ENCODE measurements around the gene LHX1.

The LHX1 gene

DNA sequence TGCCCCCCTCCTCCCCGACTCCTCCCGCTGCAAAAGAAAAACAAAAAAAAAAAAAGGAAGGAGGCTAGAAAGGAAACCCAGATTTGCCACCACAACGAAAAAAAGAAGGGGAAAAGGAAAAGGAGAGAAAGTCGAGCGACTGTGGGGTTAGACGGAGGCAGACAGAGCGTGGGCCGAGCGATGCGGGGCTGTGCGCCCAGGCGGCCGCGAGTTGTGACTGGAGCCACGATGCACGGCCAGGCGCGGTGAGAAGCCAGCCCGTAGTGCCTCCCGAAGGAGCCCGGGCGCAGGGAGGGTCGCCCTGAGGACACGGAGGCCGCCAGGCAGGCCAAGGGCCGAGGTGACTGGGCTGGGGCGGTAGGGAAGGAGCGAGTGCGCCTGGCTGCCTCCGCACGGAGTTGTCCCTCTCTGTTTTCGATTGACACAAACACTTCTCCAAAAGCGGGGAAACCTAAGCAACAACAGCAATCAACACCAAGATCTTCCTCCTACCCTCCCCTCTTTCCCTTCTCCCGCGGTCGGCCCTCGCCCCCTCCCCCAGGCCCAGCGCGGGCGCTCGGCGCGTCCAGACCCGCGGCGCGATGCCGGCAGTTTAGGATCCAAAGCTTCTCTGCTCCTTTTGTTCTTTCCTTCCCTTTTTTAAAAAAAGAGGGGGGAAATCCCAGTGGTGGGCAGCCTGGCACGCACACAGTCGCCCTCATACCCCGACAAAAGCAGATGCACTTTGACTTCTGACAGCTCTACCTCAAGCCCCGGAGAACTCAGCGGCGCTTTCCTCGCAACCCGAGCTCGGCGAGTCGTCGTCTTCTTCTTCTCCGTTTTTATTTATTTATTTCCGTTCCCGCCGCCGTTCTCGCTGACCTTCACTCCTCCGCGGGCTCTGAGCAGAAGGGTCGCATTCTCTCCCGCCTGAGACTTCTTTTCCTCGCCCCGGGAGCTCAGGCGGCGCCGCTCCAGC is at the start of gene LHX1:
Gene LHX1 (plus strand): TSS at position 475 of the 958 bp plus-strand sequence. CDS start 723 bp downstream, outside the sequence.
- DNase-seq (ENCODE audit: low spot score) (no peak), FAIRE-seq (no peak)

GRCh38 chr17:36888236-36888951 is 48.9 kb upstream of the LHX1 start:
- FAIRE-seq (no peak), DNase-seq (ENCODE audit: low spot score) (no peak)

- DNase-seq (ENCODE audit: low spot score) (no peak), FAIRE-seq (no peak)
Observed at GRCh38 chr17:36889770-36890349, 47.4 kb upstream of the LHX1 start.

- FAIRE-seq (no peak), DNase-seq (ENCODE audit: low spot score) (no peak)
Observed at GRCh38 chr17:36890398-36891168, 46.7 kb upstream of the LHX1 start.

- no peak for DNase-seq (ENCODE audit: low spot score)
- FAIRE-seq, result no peak
Observed at GRCh38 chr17:36892112-36892838, 45.0 kb upstream of the LHX1 start.

- DNase-seq (ENCODE audit: low spot score) (no peak), FAIRE-seq (no peak)
Observed at GRCh38 chr17:36894177-36894576, 43.1 kb upstream of the LHX1 start.

- no peak for FAIRE-seq
Observed at GRCh38 chr17:36894925-36895324, 42.4 kb upstream of the LHX1 start.

DNA sequence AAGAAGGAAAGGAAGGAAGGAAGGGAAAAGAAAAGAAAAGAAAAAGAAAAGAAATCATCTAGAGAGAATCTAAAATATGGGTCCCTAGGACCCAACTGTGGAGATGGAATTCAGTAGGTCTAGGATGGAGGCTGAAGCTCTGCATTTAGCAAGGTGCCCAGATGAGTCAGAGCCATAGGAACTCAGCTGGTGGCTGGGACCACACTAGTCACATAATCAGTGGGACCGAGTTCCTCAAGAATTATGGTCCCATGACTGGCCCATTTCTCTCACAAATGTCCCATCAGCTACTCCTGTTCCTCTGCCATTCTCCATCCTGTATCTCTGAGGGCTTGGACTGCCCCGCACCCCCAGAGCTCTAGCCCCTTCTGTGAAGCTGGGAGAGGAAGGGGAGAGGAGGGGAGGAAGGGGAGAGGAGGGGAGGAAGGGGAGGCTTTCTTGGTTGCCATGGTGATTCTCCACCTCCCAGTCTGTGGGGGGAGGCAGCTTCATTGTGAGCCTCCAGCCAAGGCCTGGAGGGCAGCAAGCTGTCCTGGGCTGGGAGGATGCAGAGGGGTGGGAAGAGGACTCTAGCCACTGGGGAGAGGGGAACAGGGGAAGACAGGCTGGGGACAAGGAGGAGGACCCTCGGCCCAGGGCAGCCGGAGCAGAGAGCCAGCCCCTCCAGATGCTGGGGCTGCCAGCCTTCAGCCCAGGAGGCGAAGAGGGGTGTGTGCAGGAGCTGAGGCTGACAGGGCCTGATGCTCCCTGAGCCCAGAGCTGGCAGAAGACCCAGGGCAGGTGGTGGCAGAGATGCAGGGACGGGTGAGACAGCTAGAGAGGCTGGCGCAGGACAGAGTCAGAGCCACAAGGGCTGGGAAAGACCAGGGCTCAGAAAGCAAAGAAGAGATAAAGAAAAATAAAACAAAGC is 37.8 kb upstream of the LHX1 start:
- no peak for FAIRE-seq
- DNase-seq (ENCODE audit: low spot score), result peak; percentile 61

More at GRCh38 chr17:36894925-36895324, 42.4 kb upstream of the LHX1 start:
- no peak for DNase-seq (ENCODE audit: low spot score)

DNA sequence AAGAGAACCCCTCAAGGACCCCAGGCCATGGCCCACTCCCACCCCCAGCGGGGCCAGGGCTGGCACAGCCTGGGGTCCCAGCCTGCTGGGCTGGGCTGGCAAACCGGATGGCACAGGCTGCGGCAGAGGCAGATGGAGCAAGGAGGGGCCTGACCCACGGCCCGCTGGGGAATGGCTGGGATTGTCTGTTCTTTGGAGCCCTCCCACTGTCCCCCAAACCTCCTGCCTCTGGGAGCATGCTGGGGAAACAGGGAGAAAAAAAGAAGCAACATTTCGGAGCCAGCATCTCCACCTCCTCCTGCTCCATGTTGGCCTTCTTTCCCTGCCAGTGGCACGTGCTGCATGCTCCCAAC is 37.1 kb upstream of the LHX1 start:
- FAIRE-seq (no peak), DNase-seq (ENCODE audit: low spot score) (no peak)

GRCh38 chr17:36901506-36901905 is 35.8 kb upstream of the LHX1 start:
- DNase-seq (ENCODE audit: low spot score), result peak; percentile 92
- FAIRE-seq, result no peak

DNA sequence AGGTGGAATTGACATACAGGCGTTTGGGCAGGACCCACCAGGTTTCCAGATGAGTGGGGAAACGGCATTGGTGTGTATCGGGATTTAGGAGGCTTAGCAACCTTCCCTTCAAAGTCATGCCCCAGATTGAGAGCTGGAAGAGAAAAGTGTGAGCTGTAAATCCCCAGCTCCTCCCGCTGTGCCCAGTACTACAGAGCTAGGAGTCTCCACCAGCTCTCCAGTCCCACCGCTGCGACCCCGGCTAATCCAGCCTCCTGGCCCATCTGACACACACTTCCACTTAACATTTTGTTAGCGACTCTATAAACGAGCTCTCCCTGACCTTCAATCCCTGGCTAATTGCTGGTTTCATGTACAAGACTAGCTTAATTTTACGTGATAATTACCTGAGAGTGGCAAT is 29.9 kb upstream of the LHX1 start:
- FAIRE-seq, result no peak
- DNase-seq (ENCODE audit: low spot score), result no peak

DNA sequence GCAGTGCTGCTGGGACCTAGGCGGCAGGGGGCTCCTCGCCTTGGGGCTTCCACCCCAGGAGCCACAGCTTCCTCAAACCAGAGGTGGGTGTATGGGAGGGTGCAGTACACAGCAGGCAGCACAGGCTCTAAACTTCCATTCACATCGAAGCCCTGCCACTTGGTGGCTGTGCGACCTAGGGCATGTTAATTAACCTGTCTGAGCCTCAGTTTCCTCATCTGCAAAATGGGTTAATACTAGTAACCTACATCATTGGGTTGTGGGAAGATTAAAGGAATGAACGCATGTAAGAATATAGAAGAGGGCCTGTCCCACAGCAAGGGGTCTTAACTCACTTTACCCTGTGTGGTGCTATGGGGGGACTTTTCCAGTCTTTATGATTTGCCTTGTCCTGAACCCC is 26.8 kb upstream of the LHX1 start:
- FAIRE-seq (no peak), DNase-seq (ENCODE audit: low spot score) (no peak)

DNA sequence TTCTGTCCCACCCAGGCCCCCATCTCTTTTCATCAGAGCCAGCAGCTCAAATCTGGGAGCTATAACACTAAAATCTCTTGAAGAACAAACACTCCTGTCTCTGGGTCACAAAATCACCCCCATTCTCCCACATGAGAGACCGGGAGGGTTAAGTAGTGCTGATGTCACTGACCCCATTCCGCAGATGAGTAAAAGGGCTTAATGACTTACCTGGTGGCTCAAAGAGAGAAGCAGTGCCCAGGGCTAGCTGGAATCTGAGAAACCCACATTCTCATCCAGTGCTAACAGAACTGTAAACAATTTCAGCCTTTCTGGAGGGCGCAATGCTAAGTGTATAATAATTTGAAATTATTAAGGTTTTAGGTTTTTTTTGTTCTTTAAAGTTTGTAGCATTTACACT is 26.3 kb upstream of the LHX1 start:
- DNase-seq (ENCODE audit: low spot score) (no peak), FAIRE-seq (no peak)

DNA sequence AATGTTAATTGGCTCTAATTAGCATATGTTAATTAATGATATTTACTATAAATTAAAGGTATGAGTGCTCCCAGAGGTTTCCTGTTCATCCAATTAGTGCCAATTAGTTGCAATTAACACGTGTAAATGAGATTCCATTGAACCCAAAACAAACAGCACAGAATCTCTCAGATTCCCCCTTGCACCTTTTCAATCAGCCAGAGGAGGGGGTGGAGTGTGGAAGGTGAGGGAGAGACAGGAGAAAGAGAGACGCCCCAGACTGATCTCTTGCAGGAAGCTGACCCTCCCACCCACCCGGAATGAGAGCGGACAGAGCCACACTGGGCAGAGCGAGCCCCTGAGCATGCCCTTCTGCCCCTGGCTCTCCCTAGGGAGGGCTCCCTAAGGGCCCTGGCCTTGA is 24.1 kb upstream of the LHX1 start:
- DNase-seq (ENCODE audit: low spot score) (no peak), FAIRE-seq (no peak)

DNA sequence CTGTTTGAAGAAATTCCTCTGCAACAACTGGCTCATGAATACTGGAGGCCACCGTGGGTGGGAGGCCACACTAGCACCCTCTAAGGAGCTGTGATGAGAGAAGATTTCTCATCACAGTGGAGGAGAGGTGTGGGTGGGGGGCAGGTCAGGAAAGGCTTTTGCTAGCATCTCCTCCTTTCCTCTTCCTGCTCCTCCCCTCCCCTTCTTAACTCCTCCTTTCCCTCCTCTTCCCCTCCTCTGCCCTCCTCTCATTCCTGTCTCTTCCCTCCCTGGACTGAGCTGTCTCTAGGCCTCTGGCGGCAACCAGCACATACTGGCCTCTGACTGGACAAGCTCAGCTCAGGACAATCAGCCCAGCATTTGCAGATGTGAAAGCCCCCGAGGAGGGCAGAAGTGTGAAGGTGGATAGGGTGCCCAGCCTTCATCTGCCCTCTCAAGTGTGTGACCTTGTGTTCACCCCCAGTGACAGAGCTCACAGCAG is 19.0 kb upstream of the LHX1 start:
- FAIRE-seq (no peak), DNase-seq (ENCODE audit: low spot score) (peak; percentile 65)

DNA sequence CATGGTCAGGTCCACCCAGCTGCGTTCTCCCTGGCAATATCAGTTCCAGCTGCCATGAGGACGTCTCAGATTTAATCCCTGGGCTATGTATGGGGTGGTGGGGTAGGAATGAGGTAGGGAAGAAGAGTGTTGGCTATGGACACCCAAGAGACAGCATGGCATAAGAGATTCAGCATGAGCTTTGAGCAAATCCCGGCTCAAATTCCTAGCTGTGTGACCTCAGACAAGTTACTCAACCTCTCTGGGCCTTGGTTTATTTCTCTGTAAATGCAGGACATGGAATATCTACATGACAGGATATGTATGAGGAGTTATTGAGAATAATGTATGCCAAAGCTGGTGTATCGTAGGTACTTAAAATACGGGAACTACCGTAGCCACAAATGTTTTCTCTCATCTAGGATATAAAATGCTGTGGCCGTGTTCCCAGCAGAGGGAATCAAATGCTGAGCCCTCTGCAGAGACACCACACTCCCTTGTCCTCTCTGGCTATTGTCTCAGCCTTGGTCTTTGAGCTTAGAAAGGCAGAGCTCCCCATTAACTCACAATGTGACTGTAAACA is 17.8 kb upstream of the LHX1 start:
- DNase-seq (ENCODE audit: low spot score) (no peak), FAIRE-seq (no peak)

DNA sequence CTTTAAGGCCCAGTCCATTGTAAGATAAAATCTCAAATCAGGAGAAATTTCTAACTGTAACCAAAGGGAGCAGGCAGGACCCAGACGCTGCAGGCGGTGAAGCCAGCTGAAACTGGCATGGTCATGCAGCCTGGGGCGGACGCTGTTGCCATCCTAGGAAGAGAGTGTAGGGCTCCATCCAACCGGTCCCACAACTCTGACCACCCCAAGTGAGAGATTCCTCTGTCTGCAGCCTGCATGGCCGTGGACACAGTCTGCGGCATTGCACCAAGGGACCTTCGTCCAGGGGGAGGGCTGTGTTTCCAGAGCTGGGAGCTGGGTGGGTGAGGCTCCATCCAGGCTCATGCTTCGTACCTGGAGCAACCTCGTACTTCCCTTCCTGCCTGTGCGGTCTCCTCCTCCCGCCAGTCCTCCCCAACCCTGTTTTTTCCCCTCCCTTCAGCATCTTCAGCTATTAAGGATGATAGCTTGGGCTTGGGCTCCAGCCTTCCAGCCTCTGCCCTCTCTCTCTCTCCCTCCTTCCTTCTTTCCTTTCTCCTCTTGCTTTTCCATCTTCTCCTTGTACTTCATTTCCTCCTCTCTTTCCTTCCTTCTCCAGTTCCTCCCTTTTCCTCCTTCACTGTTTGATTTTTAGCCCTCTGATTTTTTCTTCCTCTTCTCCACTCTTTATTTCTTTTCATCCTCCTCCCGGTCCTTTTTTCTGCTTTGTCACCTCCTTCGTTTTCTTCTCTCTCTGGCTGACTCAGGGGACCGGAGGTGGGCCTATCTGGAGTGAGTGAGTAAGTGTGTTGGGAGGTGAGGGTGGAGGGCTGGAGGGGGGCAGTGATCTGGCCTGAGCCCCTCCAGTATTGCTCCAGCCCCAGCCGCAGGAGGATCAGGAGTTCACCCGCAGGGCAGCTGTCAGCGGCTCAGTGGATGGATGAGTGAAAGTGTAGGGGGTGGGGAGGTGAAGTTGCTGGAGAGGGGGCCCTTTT is 17.0 kb upstream of the LHX1 start:
- FAIRE-seq, result no peak

More for the DNA sequence above, 17.0 kb upstream of the LHX1 start:
- DNase-seq (ENCODE audit: low spot score), result peak; percentile 80

Measured in urothelium cell line (cell line).